GM21723 (cell line): ENCODE data around the gene GRIA1.
"Not testable (repeated sequence)": the region's sequence is repeated elsewhere in the genome, so short reads cannot be mapped to it uniquely, and the experiment has no call there.

Source experiments
- ATAC-seq: cut with Tn5 transposase; IDR thresholded peaks from one replicate; pipeline ENCODE4 v1.9.1; 2021; ENCODE audit warnings: mild to moderate bottlenecking, moderate library complexity; ENCODE audit not compliant: unreplicated experiment

GRIA1 gene

DNA sequence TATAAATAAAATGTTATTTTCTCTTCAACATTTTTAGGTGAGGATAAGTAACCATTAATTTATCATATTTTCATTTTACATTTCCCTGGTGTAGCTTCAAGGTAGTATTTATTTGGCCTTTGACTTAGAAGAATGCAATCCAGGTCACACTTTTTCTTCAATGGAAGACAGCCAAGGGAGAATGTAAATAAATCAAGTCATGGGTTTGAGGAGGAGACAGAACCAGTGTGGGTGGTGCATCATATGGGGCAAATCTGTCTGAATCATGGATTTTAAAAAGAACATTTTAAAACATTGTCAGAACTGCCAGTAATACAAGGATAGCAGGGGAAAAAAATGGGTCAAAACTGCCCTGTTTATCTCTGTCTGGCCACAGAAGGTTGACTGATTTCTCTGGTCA lies 318.7 kb downstream of the GRIA1 start:
- no peak for ATAC-seq

DNA sequence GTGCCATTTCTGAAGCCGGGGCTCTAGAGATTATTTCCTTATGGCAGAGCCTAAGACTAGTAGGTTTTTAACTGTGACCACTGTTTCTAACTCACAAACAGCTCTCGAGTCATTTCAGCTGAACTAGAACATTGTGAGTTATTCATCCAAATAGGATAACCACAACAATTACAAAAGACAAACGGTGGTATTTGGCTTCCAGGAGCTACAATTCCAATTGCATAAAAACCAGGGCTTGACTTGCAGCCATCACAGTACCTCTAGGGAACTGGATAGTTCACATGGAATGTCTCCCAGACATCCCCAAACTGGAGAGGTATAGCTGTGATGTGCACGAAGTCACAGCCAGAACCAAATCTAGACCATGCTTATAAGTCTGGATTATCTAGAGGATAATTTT lies 323.4 kb downstream of the GRIA1 start:
- no peak for ATAC-seq

GRCh38 chr5:153816870-153817269 lies 326.4 kb downstream of the GRIA1 start:
- no peak for ATAC-seq

GRCh38 chr5:153818626-153819025 lies 328.2 kb downstream of the GRIA1 start:
- ATAC-seq, result no peak

DNA sequence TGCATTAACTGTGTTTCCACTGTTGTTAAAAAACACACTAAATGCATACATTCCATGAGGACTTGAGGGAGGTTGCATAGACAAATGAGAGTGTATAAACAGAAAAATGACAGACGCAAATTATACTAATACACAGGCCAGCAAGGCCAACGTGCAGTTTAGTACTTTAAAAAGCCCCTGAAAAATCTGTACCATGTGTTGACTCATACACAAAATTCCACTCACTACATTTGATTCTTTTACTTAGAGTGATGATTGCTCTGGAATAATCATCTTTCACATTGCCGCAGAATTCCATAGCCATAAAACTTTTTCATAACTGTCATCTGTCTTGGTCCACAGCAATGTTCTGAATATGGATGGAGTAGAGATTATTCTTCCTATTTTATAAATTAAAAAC lies 332.6 kb downstream of the GRIA1 start:
- ATAC-seq, result no peak

DNA sequence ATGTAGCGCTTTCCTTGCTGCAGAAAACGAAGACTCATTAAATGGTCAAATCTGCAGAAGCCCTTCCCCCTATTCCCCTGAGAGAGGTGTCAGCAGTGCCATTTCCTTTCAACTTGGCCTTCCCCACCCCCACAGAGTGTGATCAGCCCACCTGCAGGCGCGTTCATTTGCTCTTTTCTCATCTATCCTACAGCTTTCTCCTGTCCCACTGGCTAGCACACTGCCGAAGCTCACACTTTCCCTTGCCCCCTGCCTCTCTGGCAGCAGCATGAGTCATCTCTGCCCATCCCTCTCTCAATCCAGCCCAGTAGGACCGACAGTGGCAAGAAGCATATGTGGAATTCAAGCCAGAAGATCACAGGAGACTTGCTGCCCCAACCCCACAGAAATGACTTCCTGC lies 334.4 kb downstream of the GRIA1 start:
- ATAC-seq, result no peak

DNA sequence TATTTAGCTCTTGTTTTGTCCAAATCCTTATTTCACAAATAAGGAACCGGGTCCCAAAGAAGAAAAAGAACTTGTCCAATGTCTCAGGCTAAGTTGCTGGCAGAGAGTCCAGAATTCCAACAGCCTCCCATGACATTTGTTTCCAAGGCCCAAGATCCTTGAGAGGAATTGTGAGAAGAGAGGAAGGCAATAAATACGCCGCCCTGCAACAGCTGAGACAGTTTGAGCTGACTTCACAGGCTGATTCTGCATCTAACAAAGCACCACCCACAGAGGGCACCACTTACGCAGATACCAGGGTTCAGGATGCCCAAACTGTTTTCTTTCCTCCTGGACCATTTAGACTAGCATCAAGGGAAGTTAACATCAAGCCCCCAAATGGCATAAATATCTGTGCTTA lies 336.9 kb downstream of the GRIA1 start:
- no peak for ATAC-seq

- no peak for ATAC-seq
Measured at GRCh38 chr5:153829510-153830065, 339.1 kb downstream of the GRIA1 start.

- ATAC-seq, result peak; percentile 89
Measured at GRCh38 chr5:153831973-153832372, 341.5 kb downstream of the GRIA1 start.

DNA sequence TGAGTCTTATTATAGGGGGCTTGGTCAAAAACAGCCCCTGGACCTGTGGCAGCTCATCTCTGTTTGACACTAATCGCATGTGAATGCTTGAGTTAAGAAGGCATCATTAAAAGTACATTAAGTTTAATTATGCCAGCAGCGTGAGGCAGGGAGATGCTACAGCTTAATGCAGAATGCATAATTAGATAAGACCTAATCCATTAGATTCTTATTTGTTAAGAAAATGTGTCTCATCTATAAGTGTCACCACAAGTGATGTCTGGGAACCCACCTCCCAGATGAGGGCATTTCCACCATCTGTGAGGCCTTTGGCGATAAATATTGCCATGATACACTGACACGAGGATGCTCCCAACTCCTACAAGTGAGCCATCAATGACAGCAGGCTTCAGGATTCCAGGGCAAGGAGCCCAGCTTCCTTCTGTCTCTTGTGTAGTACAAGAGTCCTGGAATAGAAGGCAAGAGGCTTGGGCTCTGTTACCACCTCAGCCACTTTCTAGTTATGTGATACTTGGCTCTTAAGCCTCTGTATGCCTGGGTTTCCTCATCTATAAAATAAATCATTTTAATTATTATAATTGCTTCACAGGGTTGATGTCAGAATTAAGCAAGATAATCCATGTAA lies 345.5 kb downstream of the GRIA1 start:
- ATAC-seq, result no peak

- ATAC-seq, result not testable (repeated sequence)
Measured at GRCh38 chr5:153849303-153850113, 359.0 kb downstream of the GRIA1 start.

DNA sequence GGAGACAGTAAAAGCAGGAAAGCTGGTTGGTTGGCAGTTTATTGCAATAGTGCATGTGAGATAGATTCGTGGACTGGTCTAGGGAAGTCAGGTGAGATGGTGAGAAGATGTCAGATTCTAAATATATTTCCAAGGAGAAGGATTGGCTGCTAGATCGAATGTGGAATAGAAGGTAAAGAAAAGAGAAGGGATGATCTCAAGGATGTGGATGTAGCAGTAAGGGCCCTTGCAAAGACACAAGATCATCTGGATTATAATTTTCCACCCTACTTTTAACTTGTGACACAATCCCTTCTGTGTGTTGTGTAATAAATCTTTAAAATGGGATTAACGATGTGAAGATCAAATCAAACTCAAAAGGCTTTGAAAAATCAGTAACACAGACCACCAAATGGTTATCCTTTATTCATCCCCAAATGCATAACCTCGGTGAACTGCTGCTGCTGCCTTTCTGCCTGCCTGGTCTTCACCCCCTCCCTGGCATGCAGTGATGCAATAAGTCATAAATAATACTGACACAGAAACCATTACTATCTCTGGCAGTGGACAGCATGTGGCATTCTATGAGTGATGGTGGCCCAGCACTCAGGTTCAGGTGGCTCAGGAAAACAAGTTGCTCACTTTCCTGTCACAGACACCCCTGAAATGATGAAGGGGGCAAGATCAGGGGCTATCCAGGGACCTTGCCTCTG lies 369.9 kb downstream of the GRIA1 start:
- ATAC-seq, result no peak

GRCh38 chr5:153862906-153863305 lies 372.4 kb downstream of the GRIA1 start:
- not testable (repeated sequence) for ATAC-seq
